Choroid plexus epithelial cell (primary cell): Measurements from ENCODE around the gene ANAPC15.
"Not testable (repeated sequence)": the region's sequence is repeated elsewhere in the genome, so short reads cannot be mapped to it uniquely, and the experiment has no call there.

ENCODE experiments used
- DNase-seq: peaks from one replicate; pipeline ENCODE4 v3.0.0-alpha.2; 2010; ENCODE audit warnings: low read depth
- H3K4me3 ChIP-seq: 2 replicates; pipeline ENCODE4 v1.5.1; 2011; ENCODE audit warnings: low read depth, mild to moderate bottlenecking, control low read depth, low read length, moderate library complexity
- TF ChIP-seq, protein P1 (sequence below): conservative IDR thresholded peaks from 2 replicates; pipeline ENCODE4 v1.5.1; 2011; ENCODE audit warnings: low read depth, mild to moderate bottlenecking, control low read depth, inconsistent platforms, low read length, moderate library complexity

Gene ANAPC15

GRCh38 chr11:72112143-72112977 is at the start of gene ANAPC15:
TSS of gene ANAPC15 (minus strand) at chr11:72112695. CDS start at chr11:72111276, 1,419 bp downstream.
- TF ChIP-seq, protein P1, sequence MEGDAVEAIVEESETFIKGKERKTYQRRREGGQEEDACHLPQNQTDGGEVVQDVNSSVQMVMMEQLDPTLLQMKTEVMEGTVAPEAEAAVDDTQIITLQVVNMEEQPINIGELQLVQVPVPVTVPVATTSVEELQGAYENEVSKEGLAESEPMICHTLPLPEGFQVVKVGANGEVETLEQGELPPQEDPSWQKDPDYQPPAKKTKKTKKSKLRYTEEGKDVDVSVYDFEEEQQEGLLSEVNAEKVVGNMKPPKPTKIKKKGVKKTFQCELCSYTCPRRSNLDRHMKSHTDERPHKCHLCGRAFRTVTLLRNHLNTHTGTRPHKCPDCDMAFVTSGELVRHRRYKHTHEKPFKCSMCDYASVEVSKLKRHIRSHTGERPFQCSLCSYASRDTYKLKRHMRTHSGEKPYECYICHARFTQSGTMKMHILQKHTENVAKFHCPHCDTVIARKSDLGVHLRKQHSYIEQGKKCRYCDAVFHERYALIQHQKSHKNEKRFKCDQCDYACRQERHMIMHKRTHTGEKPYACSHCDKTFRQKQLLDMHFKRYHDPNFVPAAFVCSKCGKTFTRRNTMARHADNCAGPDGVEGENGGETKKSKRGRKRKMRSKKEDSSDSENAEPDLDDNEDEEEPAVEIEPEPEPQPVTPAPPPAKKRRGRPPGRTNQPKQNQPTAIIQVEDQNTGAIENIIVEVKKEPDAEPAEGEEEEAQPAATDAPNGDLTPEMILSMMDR, result no peak
- DNase-seq, result peak; percentile 100
- H3K4me3 ChIP-seq, result peak within 1 kb of the TSS; percentile 87

- H3K4me3 ChIP-seq, result no peak overlapping the region
- TF ChIP-seq, protein P1, result no peak
Measured at GRCh38 chr11:72160319-72160718, 47.8 kb upstream of the ANAPC15 start.

GRCh38 chr11:72157131-72157530 is 44.6 kb upstream of the ANAPC15 start:
- H3K4me3 ChIP-seq, result no peak overlapping the region
- no peak for DNase-seq
- TF ChIP-seq, protein P1, result no peak

More at GRCh38 chr11:72160319-72160718, 47.8 kb upstream of the ANAPC15 start:
- DNase-seq, result no peak

GRCh38 chr11:72155751-72156150 is 43.3 kb upstream of the ANAPC15 start:
- no peak for DNase-seq
- TF ChIP-seq, protein P1, result no peak
- H3K4me3 ChIP-seq, result no peak overlapping the region

DNA sequence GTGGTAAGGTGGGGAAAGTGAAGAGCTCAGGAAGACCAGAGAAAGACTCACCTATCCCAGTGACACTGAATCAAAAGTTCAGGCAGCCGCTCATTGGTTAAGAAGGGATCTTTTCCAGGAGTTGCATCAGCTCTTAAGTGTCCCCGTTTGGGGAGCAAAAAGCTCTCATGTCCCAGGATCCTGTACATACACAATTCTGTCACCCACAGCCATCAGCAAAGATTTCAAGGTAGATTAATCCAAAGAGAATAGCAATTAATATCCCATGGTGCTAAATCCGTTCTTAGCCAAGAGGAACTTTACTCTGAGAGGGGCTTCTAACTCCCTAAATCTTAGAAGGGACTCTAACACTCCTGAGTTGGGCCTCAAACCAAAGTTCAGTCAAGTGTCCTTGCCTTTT is 42.3 kb upstream of the ANAPC15 start:
- H3K4me3 ChIP-seq, result no peak overlapping the region
- DNase-seq, result no peak
- TF ChIP-seq, protein P1, result no peak

DNA sequence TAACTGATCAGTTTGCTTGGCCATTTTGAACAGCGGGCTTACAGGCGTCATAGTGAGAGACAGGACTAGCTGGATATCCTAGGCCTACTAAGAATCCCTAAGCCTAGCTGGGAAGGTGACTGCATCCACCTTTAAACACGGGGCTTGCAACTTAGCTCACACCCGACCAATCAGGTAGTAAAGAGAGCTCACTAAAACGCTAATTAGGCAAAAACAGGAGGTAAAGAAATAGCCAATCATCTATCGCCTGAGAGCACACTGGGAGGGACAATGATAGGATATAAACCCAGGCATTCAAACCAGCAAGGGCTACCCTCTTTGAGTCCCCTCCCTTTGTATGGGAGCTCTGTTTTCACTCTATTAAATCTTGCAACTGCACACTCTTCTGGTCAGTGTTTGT is 41.4 kb upstream of the ANAPC15 start:
- not testable (repeated sequence) for DNase-seq, H3K4me3 ChIP-seq

DNA sequence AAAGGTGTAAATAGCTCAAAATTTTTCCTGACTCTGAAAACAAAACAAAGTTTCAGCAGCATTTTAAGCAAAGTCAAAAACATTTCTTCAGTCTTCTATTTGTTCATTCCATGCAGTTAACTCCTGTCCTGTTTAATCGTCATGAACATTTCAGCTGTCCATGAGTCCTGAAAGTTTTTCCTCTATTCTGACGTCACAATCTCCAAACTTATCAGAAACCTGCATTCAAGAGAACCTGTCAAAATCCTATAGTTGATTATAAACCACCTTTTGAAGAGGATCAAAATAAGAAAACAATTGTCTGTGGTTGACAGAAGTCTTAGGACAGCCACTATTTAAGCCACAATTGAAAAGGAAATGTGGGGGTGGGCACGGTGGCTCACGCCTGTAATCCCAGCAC is 38.4 kb upstream of the ANAPC15 start:
- TF ChIP-seq, protein P1, result no peak
- no peak overlapping the region for H3K4me3 ChIP-seq
- no peak for DNase-seq
